Pancreas (tissue), 10 donors: Measurements from ENCODE around the gene WRNIP1. TPM values are rescaled to one million over a fixed set of nuclear protein-coding genes. Genes with fewer than 3 reads are reported as not detected.

Source experiments
- ATAC-seq, 4 donors: fragments of 200-7000 bp; cut with Tn5 transposase; one replicate each; pipeline versions ENCODE4 v1.8.0 to v1.9.1; 2020; ENCODE audit warnings: mild to moderate bottlenecking in 4 of 4, moderate library complexity in 4 of 4
- DNase-seq, 6 donors: peaks; one replicate each; pipeline ENCODE4 v3.0.0-alpha.2; 2020
- FAIRE-seq: peaks from 2 replicates; lab custom pipeline; 2012; peaks lifted over from hg19 to GRCh38; lab: Jason Lieb, UNC
- H3K27ac ChIP-seq, 4 donors: fragments of 200-600 bp; sonication (generic); 1 replicate in 3 of 4; 2 replicates in 1 of 4; pipeline versions ENCODE4 v1.5.0 to v1.8.0; 2020
- H3K27me3 ChIP-seq, 4 donors: fragments of 200-600 bp; one replicate each; pipeline ENCODE4 v1.8.0; 2021
- H3K36me3 ChIP-seq, 3 donors: fragments of 200-600 bp; sonication (generic) in 1 of 3; one replicate each; pipeline versions ENCODE4 v1.5.0 to v1.8.0; 2020 to 2021
- H3K4me1 ChIP-seq, 3 donors: fragments of 200-600 bp; one replicate each; pipeline ENCODE4 v1.8.0; 2021
- H3K4me3 ChIP-seq, 4 donors: fragments of 200-600 bp; sonication (generic) in 2 of 4; one replicate each; pipeline versions ENCODE4 v1.5.0 to v1.8.0; 2020 to 2021
- H3K9me3 ChIP-seq, 4 donors: fragments of 200-600 bp; one replicate each; pipeline ENCODE4 v1.8.0; 2021
- CTCF ChIP-seq, 4 donors: fragments of 200-600 bp; sonication (generic) in 3 of 4; IDR thresholded peaks; one replicate each; pipeline versions ENCODE4 v1.5.0 to v1.8.0; 2021; ENCODE audit warnings: antibody characterized with exemption in 4 of 4
- WGBS, 2 donors: extraction: QIAGEN DNeasy Blood & Tissue Kit; methylation state at CpG; one replicate each; pipeline ENCODE4 v1.1.7; 2013; 5-methylcytosine and 5-hydroxymethylcytosine counted together
- intact Hi-C, 3 donors: fragments of 100-400 bp; cut with DNase I; formaldehyde crosslinking; loops; one replicate each; pipeline versions ENCODE4 v1.11.1 to v1.14.2; 2022
- polyA plus RNA-seq, 2 donors: library from polyadenylated mRNA; stranded (reverse); fragments of 200-250 nt; gene quantifications; one replicate each; pipeline ENCODE4 v1.2.3, GENCODE V29; 2013
- total RNA-seq, 6 donors: library from RNA; stranded (reverse); fragmentation: NEBNext Ultra II Directional in 4 of 6; extraction: Animal tissue kit (Norgen Biotek cat#: 25700) in 4 of 6; gene quantifications; one replicate each; pipeline versions ENCODE4 v1.2.1 to v1.2.4, GENCODE V29; 2021 to 2023
- donor health status: healthy with polysubstance abuse.
- donor health status: DM: no; HTN: no; CAD: no; lungs with moderate emphysema.
- donor health status: DM: no; HTN: no; CAD: no.
- donor health status: control.
- donor health status: control.
- donor health status: Bipolar disorder and iron deficiency.
- donor health status: DM: yes; HTN: yes; CAD: no.
- donor health status: DM: no; HTN: no; CAD: no.
- donor health status: DM: no; HTN: no; CAD: no.
- donor health status: DM: yes; HTN: yes; CAD: no.

WRNIP1 gene
- total and polyA plus RNA-seq, 8 donors = 19.2 to 45.7 (median 23.8) TPM

GRCh38 chr6:2795162-2795561 lies 30.0 kb downstream of the WRNIP1 start:
- TF ChIP-seq CTCF (IDR thresholded peaks at IDR 0.05) = no peak
- 55 to 65% methylated on average over 2 of the region's 2 CpGs for WGBS, 2 donors
- DNase-seq = no peak
- H3K27ac ChIP-seq = peak overlapping the region in 2 of 4 donors; percentile 14 to 48
- no peak overlapping the region for H3K4me3 ChIP-seq
- H3K27me3 ChIP-seq = no peaks in the 10 kb centered on the region
- no peaks in the 10 kb centered on the region for H3K9me3 ChIP-seq
- H3K36me3 ChIP-seq = no peaks in the 10 kb centered on the region
- peaks cover 17 to 52% (median 21%) of the 10 kb centered on the region in 3 donors for H3K4me1 ChIP-seq
- no peak for ATAC-seq
- FAIRE-seq = no peak
- intact Hi-C loops = no loop called here

GRCh38 chr6:2795956-2796355 lies 30.8 kb downstream of the WRNIP1 start:
- DNase-seq = no peak
- peak overlapping the region in 2 of 4 donors; percentile 14 to 48 for H3K27ac ChIP-seq
- intact Hi-C loops = no loop called here
- no peaks in the 10 kb centered on the region for H3K36me3 ChIP-seq
- no peak for ATAC-seq
- H3K9me3 ChIP-seq = no peaks in the 10 kb centered on the region
- no peak overlapping the region for H3K4me3 ChIP-seq
- H3K4me1 ChIP-seq = peaks cover 18 to 49% (median 20%) of the 10 kb centered on the region in 3 donors
- no peaks in the 10 kb centered on the region for H3K27me3 ChIP-seq
- no peak for FAIRE-seq
- 91 to 96% methylated on average over 16 of the region's 16 CpGs for WGBS, 2 donors
- no peak for TF ChIP-seq CTCF (IDR thresholded peaks at IDR 0.05)

- no peak for FAIRE-seq
Observed at GRCh38 chr6:2796861-2797260, 31.7 kb downstream of the WRNIP1 start.

GRCh38 chr6:2797564-2798031 lies 32.4 kb downstream of the WRNIP1 start:
- Histone ChIP-seq H3K4me3 (no peak overlapping the region), H3K27me3 (no peaks in the 10 kb centered on the region), H3K9me3 (no peaks in the 10 kb centered on the region), H3K4me1 (peaks cover 15 to 38% (median 15%) of the 10 kb centered on the region in 3 donors), H3K27ac (peak overlapping the region in 3 of 4 donors; percentile 49 to 91 (median 81)), H3K36me3 (no peaks in the 10 kb centered on the region)
- TF ChIP-seq CTCF (IDR thresholded peaks at IDR 0.05) = no peak
- 15 to 21% methylated on average over 3 of the region's 3 CpGs for WGBS, 2 donors
- ATAC-seq (peak; percentile 80 to 90 (median 82)), FAIRE-seq (no peak), DNase-seq (peak in 4 of 6 donors; percentile 54 to 87 (median 77))
- intact Hi-C loops = no loop called here

More at GRCh38 chr6:2796861-2797260, 31.7 kb downstream of the WRNIP1 start:
- no peaks in the 10 kb centered on the region for H3K36me3 ChIP-seq
- no peak overlapping the region for H3K4me3 ChIP-seq
- H3K4me1 ChIP-seq = peaks cover 15 to 45% (median 17%) of the 10 kb centered on the region in 3 donors
- DNase-seq (no peak), ATAC-seq (peak in 1 of 4 donors; percentile 0)
- peak overlapping the region; percentile 49 to 91 (median 70) for H3K27ac ChIP-seq
- H3K27me3 ChIP-seq = no peaks in the 10 kb centered on the region
- intact Hi-C loops = no loop called here
- H3K9me3 ChIP-seq = no peaks in the 10 kb centered on the region
- 64 to 72% methylated on average over 5 to 6 of the region's 6 CpGs for WGBS, 2 donors
- no peak for TF ChIP-seq CTCF (IDR thresholded peaks at IDR 0.05)

GRCh38 chr6:2798586-2799134 lies 33.5 kb downstream of the WRNIP1 start:
- Histone ChIP-seq H3K27ac (peak overlapping the region in 3 of 4 donors; percentile 22 to 91 (median 81)), H3K9me3 (no peaks in the 10 kb centered on the region), H3K36me3 (no peaks in the 10 kb centered on the region), H3K4me1 (peaks cover 15 to 30% (median 15%) of the 10 kb centered on the region in 3 donors), H3K27me3 (no peaks in the 10 kb centered on the region), H3K4me3 (no peak overlapping the region)
- DNase-seq (no peak), FAIRE-seq (no peak), ATAC-seq (peak in 1 of 4 donors; percentile 15)
- WGBS, 2 donors = 63 to 64% methylated on average over 11 of the region's 11 CpGs
- intact Hi-C loops = no loop called here
- no peak for TF ChIP-seq CTCF (IDR thresholded peaks at IDR 0.05)
